Umbilical cord (tissue), 2 donors: Measurements from ENCODE around the gene NKAIN4. TPM values are rescaled to one million over a fixed set of nuclear protein-coding genes. Genes with fewer than 3 reads are reported as not detected.

Source experiments
- DNase-seq: peaks from one replicate; pipeline ENCODE4 v3.0.0-alpha.2; 2015; ENCODE audit warnings: low spot score
- total RNA-seq: library from RNA; depleted of rRNA; stranded (reverse); fragments of >200 nt; gene quantifications from one replicate; pipeline ENCODE4 v1.2.3, GENCODE V29; 2014; ENCODE audit warnings: low replicate concordance; ENCODE audit not compliant: insufficient read depth

Gene NKAIN4
- total RNA-seq, result not detected

GRCh38 chr20:63254232-63254605, at the start of gene NKAIN4:
NKAIN4 (minus strand) TSS chr20:63254463; CDS start chr20:63254450, 13 bp downstream.
- DNase-seq, result no peak

- no peak for DNase-seq
Measured at GRCh38 chr20:63303095-63303666, 48.9 kb upstream of the NKAIN4 start.

- DNase-seq, result no peak
Measured at GRCh38 chr20:63301671-63302070, 47.4 kb upstream of the NKAIN4 start.

GRCh38 chr20:63298731-63299312, 44.6 kb upstream of the NKAIN4 start:
- DNase-seq, result no peak

- no peak for DNase-seq
Measured at GRCh38 chr20:63297796-63298572, 43.7 kb upstream of the NKAIN4 start.

- DNase-seq, result no peak
Measured at GRCh38 chr20:63297371-63297781, 43.1 kb upstream of the NKAIN4 start.

- no peak for DNase-seq
Measured at GRCh38 chr20:63296531-63297299, 42.5 kb upstream of the NKAIN4 start.

- no peak for DNase-seq
Measured at GRCh38 chr20:63295846-63296245, 41.6 kb upstream of the NKAIN4 start.

GRCh38 chr20:63295422-63295821, 41.2 kb upstream of the NKAIN4 start:
- no peak for DNase-seq

GRCh38 chr20:63295018-63295417, 40.8 kb upstream of the NKAIN4 start:
- no peak for DNase-seq

- DNase-seq, result no peak
Measured at GRCh38 chr20:63294536-63294900, 40.3 kb upstream of the NKAIN4 start.

- DNase-seq, result no peak
Measured at GRCh38 chr20:63293871-63294535, 39.7 kb upstream of the NKAIN4 start.

- no peak for DNase-seq
Measured at GRCh38 chr20:63293456-63293855, 39.2 kb upstream of the NKAIN4 start.

GRCh38 chr20:63292904-63293303, 38.6 kb upstream of the NKAIN4 start, which contains the start of gene COL20A1:
COL20A1 (plus strand) TSS chr20:63293186; CDS start chr20:63295108, 1,922 bp downstream.
- DNase-seq, result no peak

- no peak for DNase-seq
Measured at GRCh38 chr20:63292292-63292701, 38.0 kb upstream of the NKAIN4 start.

- DNase-seq, result no peak
Measured at GRCh38 chr20:63291811-63292210, 37.5 kb upstream of the NKAIN4 start.

- DNase-seq, result peak; percentile 31
Measured at GRCh38 chr20:63290677-63291472, 36.6 kb upstream of the NKAIN4 start.

- DNase-seq, result no peak
Measured at GRCh38 chr20:63290136-63290676, 35.9 kb upstream of the NKAIN4 start.

GRCh38 chr20:63289311-63290135, 35.3 kb upstream of the NKAIN4 start:
- DNase-seq, result no peak
